ENCODE measurements around the gene TTF1. TPM values are rescaled to one million over a fixed set of nuclear protein-coding genes. Genes with fewer than 3 reads are reported as not detected.

Gene TTF1
- total RNA-seq, 4 donors from 2014 or later: 9.3 to 12.2 (median 10.7) TPM

DNA sequence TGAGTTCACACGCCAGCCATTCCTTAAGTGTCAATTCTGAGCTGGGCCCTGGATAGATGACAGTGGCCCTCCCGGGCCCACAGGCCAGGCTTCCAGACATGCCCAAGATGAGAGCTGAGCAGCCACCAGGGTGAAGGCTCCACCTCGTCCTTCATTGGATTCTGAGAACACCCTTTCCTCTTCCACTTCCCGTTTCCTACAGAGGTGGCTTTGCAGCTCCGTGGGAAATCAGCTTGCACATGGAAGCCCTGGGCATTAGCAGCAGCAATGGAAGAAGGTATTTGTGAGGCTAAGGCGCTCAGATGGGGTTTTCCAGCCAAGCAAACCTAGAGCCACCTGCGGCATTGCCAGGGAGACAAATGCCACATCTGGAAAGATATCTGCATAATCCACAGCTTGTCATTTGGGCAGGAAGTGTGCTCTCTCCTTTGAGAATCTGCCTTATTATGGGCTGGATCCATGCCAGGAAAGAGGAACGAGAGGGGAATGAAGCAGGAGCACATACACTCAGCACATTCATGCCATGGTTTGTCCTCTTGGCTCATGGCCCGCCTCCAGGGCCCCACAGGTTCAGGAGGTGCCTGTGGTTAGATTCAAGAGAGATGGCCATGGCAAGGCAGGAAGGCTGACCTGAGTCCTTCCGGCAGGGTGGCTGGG lies 37.4 kb upstream of the TTF1 start:
- 41 to 50% methylated on average over 10 of the region's 10 CpGs for WGBS, 2 donors

DNA sequence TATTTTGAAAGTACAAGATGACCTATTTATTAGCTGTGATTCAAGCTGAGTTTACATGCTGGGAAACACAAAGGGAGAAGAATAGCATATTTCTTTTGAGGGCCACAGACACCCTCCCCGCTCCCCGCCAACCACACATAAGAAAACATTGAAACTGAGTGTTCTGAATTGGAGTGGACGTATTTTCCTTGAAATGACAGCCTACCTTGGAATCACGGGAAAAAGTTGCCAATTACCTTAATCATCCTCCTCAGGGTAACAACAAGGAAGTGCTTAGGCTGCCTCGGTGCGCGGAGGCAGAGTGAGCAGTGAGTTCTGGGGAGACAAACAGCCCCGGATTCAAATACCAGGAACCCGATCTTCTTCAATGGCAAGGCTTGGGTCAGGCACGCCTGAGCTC lies 34.8 kb upstream of the TTF1 start:
- no peak for DNase-seq (ENCODE audit: low spot score in 2 of 2)
- H3K4me3 ChIP-seq (ENCODE audit: low read depth, poor library complexity, severe bottlenecking): no peak overlapping the region
- TF ChIP-seq, protein P1, sequence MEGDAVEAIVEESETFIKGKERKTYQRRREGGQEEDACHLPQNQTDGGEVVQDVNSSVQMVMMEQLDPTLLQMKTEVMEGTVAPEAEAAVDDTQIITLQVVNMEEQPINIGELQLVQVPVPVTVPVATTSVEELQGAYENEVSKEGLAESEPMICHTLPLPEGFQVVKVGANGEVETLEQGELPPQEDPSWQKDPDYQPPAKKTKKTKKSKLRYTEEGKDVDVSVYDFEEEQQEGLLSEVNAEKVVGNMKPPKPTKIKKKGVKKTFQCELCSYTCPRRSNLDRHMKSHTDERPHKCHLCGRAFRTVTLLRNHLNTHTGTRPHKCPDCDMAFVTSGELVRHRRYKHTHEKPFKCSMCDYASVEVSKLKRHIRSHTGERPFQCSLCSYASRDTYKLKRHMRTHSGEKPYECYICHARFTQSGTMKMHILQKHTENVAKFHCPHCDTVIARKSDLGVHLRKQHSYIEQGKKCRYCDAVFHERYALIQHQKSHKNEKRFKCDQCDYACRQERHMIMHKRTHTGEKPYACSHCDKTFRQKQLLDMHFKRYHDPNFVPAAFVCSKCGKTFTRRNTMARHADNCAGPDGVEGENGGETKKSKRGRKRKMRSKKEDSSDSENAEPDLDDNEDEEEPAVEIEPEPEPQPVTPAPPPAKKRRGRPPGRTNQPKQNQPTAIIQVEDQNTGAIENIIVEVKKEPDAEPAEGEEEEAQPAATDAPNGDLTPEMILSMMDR (IDR thresholded peaks at IDR 0.05): no peak
- TF ChIP-seq POLR2A (IDR thresholded peaks at IDR 0.05): no peak
- intact Hi-C loops (cut with DNase I; ENCODE audit: low total_unique reads): no loop called here
- 42 to 51% methylated on average over 10 of the region's 10 CpGs for WGBS, 2 donors

More for the DNA sequence above, 37.4 kb upstream of the TTF1 start:
- no peak overlapping the region for H3K4me3 ChIP-seq (ENCODE audit: low read depth, poor library complexity, severe bottlenecking)
- no peak for DNase-seq (ENCODE audit: low spot score in 2 of 2)
- TF ChIP-seq, protein P1 (IDR thresholded peaks at IDR 0.05): no peak
- no peak for TF ChIP-seq POLR2A (IDR thresholded peaks at IDR 0.05)
- intact Hi-C loops (cut with DNase I; ENCODE audit: low total_unique reads): no loop called here

DNA sequence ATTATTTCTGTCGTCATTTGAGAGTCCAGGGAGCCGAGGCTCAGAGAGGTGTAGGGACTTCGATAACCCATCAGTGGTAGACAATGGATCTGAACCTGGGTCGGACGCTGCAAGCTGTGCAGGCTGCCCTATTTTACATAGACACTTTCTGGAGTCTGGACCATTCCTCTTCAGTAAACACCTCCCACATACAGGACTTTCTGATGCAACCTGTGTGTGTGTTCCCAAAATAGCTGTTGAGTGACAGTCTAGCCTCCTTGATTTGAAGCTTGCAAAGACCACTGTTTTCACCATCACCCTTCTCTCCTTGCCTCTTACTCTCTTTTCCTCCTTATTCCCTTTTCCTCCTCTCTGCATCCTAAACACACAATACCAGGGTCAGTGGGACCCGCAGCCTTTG lies 34.1 kb upstream of the TTF1 start:
- WGBS, 2 donors: 70 to 78% methylated on average over 6 of the region's 6 CpGs
- DNase-seq (ENCODE audit: low spot score in 2 of 2): no peak
- no peak for TF ChIP-seq POLR2A (IDR thresholded peaks at IDR 0.05)
- TF ChIP-seq, protein P1 (IDR thresholded peaks at IDR 0.05): no peak
- intact Hi-C loops (cut with DNase I; ENCODE audit: low total_unique reads): no loop called here
- no peak overlapping the region for H3K4me3 ChIP-seq (ENCODE audit: low read depth, poor library complexity, severe bottlenecking)

DNA sequence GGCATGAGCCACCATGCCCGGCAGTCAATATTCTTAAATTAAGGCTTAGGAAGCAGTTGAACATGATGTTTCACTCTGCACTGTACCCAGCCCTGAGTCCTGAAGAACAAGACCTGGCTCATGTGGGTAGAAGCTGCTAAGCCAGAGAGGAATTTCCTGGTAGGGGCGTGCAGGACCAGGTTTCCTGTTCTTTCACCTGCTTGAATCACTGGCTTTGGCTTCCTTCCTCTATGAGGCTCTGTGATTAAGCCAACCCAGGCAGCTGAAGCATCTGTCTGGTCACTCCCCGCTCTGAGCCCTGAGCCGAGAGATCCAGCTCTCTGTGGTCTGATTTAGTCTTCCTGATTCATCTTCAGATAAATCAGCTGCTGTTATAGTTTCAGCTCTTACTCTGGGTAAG lies 32.5 kb upstream of the TTF1 start:
- DNase-seq (ENCODE audit: low spot score in 2 of 2): no peak
- intact Hi-C loops (cut with DNase I; ENCODE audit: low total_unique reads): no loop called here
- no peak for TF ChIP-seq POLR2A (IDR thresholded peaks at IDR 0.05)
- TF ChIP-seq, protein P1 (IDR thresholded peaks at IDR 0.05): no peak
- no peak overlapping the region for H3K4me3 ChIP-seq (ENCODE audit: low read depth, poor library complexity, severe bottlenecking)
- WGBS, 2 donors: 70 to 73% methylated on average over 4 of the region's 4 CpGs

DNA sequence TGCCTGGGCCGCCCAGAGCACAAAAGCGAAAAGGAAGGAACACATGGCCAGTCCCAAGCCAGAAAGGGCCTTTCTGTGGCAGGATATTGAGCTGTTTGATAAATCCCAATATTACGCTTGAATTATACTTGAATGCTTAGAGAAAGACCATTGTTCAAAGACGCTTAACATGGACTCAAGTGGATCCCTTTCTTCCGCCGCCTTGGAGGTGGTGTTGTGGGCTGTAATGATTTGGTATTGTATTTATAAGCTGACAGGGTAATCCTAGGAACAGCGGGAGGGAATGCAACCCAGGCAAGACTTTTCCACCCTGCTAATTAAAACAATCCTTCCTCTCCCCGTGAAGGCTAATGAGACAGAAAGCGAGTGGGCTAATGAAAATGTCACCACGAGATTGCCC lies 28.2 kb upstream of the TTF1 start:
- intact Hi-C loops (cut with DNase I; ENCODE audit: low total_unique reads): no loop called here
- no peak overlapping the region for H3K4me3 ChIP-seq (ENCODE audit: low read depth, poor library complexity, severe bottlenecking)
- no peak for TF ChIP-seq POLR2A (IDR thresholded peaks at IDR 0.05)
- TF ChIP-seq, protein P1 (IDR thresholded peaks at IDR 0.05): no peak
- WGBS, 2 donors: 52 to 58% methylated on average over 10 of the region's 10 CpGs
- DNase-seq (ENCODE audit: low spot score in 2 of 2): no peak

DNA sequence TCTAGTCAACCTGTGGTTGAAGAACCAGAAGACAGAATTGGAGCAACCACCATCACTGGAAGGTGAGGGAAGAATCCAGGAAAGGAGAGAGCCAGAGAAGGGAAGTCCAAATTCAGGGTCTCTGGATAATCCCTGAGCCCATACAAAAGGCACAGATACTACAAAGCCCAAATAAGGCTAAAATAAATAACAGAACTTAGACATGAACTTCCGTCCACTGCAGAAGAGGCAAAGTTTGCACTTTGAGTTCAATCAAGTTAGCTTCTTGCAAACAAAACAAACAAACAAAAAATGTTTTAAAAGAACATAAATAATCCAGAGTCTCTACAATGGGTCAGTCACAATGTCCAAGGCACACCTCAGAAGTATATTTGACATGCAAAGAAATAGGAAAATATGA lies 24.4 kb upstream of the TTF1 start:
- no peak overlapping the region for H3K4me3 ChIP-seq (ENCODE audit: low read depth, poor library complexity, severe bottlenecking)
- TF ChIP-seq, protein P1 (IDR thresholded peaks at IDR 0.05): no peak
- TF ChIP-seq POLR2A (IDR thresholded peaks at IDR 0.05): no peak
- 59 to 79% methylated on average over 1 of the region's 1 CpG for whole genome bisulfite sequencing, 2 donors
- intact Hi-C loops (cut with DNase I; ENCODE audit: low total_unique reads): no loop called here
- DNase-seq (ENCODE audit: low spot score in 2 of 2): no peak

All from lower leg skin (tissue), 4 donors.